HG03520 (cell line): Measurements from ENCODE around the gene CCT6A.
"Not testable (repeated sequence)": the region's sequence is repeated elsewhere in the genome, so short reads cannot be mapped to it uniquely, and the experiment has no call there.

Experiments
- ATAC-seq: cut with Tn5 transposase; IDR thresholded peaks from one replicate; pipeline ENCODE4 v1.9.1; 2021; ENCODE audit warnings: mild to moderate bottlenecking, moderate library complexity; ENCODE audit not compliant: unreplicated experiment

The CCT6A gene

GRCh38 chr7:56051339-56052191 lies at the start of gene CCT6A, which contains the start of gene PSPH:
Gene CCT6A (plus strand): TSS chr7:56051765. CDS start chr7:56051849, 84 bp downstream.
Gene PSPH (minus strand): TSS chr7:56051444. CDS start chr7:56021212, 30,232 bp downstream.
- ATAC-seq: peak; percentile 92

DNA sequence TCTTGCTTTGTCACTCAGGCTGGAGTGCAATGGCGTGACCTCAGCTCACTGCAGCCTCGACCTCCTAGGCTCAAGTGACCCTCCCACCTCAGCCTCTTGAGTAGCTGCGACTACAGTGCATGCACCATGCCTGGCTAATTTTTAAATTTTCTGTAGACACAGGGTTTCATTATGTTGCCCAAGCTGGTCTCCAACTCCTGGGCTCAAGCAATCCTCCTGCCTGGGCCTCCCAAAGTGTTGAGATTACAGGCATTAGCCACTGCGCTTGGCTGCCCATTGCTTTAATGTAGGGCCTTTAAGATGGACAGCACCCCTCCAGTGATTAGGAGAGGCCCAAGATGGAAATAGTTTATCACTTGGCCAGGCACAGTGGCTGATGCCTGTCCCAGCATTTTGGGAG lies 47.8 kb upstream of the CCT6A start:
- no peak for ATAC-seq

DNA sequence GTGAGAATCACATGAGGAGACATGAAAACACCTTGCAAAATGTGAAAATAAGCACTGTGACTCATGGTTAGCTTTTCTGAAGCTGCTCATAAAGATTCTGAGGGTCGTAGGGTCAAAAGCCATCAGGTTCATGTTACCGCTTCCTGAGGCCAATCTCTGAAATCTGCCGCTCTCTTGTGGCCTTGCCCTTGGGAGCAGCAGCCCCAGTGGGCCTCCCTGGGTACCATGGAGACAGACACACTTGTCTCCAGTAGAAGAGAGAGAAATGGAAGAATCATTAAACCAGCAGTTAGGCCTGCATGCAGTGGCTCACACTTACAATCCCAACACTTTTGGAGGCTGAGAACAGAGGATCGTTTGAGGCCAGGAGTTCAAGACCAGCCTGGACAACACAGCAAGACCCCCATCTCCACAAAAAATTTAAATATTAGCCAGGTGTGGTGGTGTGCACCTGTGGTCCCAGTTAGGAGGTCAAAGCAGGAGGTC lies 44.4 kb upstream of the CCT6A start:
- no peak for ATAC-seq

DNA sequence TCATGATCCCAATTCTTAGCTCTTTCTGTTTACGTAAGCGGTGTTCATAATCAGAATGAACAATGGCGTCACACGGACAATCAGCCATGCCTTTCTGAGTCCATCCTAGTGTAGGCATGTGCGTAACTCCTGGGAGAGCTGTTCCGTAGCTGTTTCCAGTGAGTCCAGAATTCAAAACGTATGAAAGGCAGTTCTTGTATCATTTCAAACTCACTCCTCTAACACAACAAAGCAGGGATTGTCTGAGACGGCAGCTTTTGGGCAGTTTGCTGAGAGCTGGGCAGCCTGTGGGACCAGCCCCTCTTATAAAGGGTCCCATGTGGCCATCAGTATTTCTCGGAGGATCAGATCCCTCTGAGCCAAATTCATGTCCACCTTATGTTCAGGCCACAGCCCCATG lies 43.7 kb upstream of the CCT6A start:
- ATAC-seq: no peak

DNA sequence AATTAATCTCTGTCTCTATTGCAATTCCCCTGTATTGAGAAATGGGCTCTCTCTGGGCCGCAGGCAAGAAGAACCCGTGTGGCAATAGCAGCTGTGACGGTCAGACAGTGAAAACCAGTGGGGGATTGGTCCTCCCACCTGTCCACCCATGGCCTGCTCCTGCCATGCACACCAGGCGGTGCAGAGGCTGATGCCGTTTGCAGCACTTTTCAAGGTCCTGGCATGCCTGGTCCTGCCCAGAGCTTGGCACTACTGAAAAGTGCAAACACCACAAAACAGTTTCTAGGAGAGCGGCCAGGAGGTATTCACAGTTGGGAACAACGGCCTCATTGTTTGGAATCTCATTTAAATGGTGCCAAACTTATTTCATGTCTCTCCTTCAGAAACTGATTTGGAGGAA lies 41.9 kb upstream of the CCT6A start:
- ATAC-seq: no peak

GRCh38 chr7:56017015-56017414 lies 34.5 kb upstream of the CCT6A start:
- ATAC-seq: not testable (repeated sequence)

GRCh38 chr7:56019501-56019900 lies 32.1 kb upstream of the CCT6A start:
- ATAC-seq: no peak

GRCh38 chr7:56023500-56023899 lies 28.1 kb upstream of the CCT6A start:
- ATAC-seq: no peak

GRCh38 chr7:56026538-56026937 lies 25.0 kb upstream of the CCT6A start:
- ATAC-seq: no peak

DNA sequence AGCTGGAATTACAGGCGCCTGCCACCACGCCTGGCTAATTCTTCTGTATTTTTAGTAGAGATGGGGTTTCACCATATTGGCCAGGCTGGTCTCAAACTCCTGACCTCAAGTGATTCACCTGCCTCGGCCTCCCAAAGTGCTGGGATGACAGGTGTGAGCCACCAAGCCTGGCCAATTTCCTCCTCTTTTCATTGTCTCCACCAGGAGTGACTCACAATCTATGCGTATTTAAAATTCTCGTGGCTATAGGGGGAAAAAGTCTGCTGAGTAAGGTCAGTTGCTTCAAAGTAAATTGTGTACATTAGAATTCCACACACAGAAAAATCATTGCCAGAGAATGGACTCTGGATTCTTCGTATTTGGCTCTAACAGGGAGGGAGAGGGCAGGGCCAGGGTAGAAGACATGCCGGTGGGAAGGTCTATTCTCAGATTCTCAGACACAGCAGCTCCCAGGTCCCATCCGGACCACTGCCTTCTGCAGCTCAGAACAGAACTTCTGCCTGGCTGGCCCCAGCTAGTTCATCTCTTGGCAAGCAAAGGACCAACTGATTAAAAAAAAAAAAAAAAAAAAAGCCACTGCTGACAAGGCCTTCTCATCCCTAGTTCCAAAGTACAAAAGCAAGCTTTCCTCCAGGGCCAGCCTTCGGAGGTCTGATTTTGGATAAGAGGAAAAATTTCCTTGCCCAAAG lies 22.5 kb upstream of the CCT6A start:
- no peak for ATAC-seq

- no peak for ATAC-seq
Measured at GRCh38 chr7:56030340-56030739, 21.2 kb upstream of the CCT6A start.

DNA sequence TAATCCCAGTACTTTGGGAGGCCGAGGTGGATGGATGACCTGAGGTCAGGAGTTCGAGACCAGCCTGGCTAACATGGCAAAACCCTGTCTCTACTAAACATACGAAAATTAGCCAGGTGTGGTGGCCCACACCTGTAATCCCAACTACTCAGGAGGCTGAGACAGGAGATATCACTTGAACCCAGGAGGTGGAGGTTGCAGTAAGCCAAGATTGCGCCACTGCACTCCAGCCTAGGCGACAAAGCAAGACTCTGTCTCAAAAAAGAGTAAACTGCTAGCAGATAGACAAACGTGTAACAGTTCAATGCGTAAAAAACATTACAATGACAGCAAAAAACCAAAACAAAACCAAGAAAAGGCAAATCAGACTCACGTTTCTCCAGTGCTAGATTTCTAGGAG lies 20.0 kb upstream of the CCT6A start:
- ATAC-seq: not testable (repeated sequence)

DNA sequence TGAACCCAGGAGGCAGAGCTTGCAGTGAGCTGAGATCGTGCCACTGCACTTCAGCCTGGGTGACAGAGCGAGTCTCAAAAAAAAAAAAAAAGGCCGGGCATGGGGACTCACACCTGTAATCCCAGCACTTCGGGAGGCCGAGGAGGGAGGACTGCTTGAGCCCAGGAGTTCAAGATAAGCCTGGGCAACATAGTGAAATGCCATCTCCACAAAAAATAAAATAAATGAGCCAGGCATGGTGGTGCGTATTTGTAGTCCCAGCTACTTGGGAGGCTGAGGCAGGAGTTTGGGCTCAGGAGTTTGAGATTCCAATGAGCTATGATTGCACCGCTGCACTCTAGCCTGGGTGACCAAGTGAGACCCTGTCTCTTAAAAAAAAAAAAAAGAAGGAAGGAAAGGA lies 19.0 kb upstream of the CCT6A start:
- not testable (repeated sequence) for ATAC-seq

DNA sequence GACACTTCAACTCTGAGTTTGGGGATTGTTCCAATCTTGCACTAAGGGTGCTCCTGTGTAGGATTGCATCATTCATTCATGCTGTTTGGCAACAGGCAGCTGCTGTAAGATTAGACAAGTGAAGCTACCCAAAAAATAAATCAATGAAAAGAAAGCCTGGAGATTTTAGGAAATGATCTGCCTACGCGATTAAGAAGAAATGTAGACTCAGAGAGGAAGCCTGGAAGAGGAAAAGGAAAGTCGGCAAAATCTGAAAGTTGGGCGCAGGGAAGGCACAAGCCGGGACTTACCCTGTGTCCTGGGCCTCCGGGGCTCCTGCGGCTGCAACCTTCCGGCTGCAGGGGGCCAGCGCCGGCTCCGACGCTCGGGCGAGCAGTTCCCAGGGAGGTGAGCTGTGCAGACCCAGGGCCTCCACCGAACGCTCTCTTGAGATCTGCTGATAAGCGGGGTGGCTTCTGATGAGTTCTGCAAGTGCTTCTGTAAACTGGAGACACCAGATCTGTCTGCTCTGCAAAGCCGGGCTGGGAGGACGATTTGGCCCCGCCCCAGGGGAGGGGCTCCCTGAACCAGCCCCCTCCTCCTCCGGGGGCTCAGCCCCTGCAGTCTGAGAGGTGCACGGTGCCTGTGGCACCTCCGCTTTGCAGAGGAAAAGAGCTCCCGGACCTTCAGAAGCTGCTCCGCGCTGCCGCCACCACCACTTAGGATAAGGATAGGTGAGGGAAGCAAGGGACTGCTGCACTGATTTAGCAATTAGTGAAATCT lies 17.7 kb upstream of the CCT6A start:
- peak; percentile 93 for ATAC-seq

DNA sequence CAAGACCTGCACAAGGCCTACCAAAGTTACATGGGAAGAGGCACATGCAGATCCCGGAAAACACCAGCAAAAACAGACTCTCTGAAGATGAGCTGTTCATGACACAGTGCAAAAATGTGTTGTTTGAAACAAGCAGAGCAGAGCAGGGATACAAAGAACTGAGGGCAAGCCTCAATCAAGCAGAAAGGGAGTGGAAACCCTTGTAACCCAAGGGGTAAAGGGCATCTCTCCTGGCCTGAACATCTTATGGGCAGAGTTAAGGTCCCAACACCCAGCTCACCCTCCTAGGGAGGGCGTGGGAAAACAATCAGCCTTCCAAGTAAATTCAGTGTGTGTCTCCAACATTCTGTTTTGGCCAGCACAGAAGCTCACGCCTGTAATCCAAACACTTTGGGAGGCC lies 10.8 kb upstream of the CCT6A start:
- no peak for ATAC-seq

DNA sequence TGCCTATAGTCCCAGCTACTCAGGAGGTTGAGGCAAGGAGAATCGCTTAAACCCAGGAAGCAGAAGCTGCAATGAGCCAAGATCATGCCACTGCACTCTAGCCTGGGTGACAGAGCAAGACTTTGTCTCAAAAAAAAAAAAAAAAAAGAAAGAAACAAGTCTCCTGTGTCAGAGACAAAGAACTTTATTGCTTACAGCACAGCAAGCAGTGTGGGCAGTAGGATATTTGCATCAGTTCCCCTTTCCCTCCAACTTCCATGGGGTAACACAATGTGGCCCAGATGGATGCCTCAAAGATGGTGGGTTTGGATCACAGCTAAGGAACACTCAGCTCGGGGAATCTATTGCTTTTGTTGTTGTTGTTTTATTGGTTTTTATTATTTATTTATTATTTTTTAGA lies 5.8 kb upstream of the CCT6A start:
- ATAC-seq: not testable (repeated sequence)

- no peak for ATAC-seq
Measured at GRCh38 chr7:56046721-56047445, 4.7 kb upstream of the CCT6A start.

DNA sequence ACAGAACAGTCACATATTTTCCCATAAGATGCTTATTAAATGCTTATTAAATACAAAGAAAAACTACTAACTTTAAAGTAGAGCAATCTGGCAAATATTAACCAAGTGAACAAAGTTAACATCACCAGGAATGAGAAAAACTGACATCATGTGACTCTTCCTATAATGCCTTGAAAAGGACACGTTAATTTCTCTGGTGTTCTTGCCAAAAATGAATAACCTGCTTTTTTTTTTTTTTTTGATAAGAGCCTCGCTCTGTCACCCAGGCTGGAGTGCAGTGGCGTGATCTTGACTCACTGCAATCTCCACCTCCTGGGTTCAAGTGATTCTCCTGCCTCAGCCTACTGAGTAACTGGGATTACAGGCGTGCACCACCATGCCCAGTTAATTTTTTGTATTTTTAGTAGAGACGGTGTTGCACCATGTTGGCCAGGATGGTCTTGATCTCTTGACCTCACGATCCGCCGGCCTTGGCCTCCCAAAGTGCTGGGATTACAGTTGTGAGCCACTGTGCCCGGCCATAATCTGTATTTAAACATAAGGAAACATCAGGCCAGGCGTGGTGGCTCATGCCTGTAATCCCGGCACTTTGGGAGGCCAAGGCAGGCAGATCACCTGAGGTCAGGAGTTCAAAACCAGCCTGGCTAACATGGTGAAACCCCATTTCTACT lies 4.0 kb upstream of the CCT6A start:
- not testable (repeated sequence) for ATAC-seq

GRCh38 chr7:56048245-56048644 lies 3.3 kb upstream of the CCT6A start:
- ATAC-seq: no peak

DNA sequence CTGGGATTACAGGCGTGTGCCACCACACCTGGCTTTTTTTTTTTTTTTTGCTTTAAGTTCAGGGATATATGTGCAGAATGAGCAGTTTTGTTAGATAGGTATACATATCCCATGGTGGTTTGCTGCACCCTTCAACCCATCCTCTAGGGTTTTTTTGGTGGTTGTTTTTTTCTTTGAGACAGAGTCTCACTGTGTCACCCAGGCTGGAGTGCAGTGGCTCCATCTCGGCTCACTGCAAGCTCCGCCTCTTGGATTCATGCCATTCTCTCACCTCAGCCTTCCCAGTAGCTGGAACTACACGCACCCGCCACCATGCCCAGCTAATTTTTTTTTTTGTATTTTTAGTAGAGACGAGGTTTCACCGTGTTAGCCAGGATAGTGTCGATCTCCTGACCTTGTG lies 2.8 kb upstream of the CCT6A start:
- not testable (repeated sequence) for ATAC-seq
